ENCODE data around the gene FLNC.

The FLNC gene

GRCh38 chr7:128861957-128862570 lies 31.9 kb downstream of the FLNC start:
- no peak for DNase-seq (ENCODE audit: low read depth)

GRCh38 chr7:128862571-128863432 lies 32.6 kb downstream of the FLNC start, which contains the start of gene ATP6V1F:
ATP6V1F (plus strand) TSS chr7:128862856; CDS start chr7:128862905, 49 bp downstream.
- peak; percentile 98 for DNase-seq (ENCODE audit: low read depth)

GRCh38 chr7:128863433-128863989 lies 33.3 kb downstream of the FLNC start:
- peak; percentile 16 for DNase-seq (ENCODE audit: low read depth)

- no peak for DNase-seq (ENCODE audit: low read depth)
These were observed 35.1 kb downstream of the FLNC start for GRCh38 chr7:128865303-128865702.

- DNase-seq (ENCODE audit: low read depth), result no peak
These were observed 36.0 kb downstream of the FLNC start for GRCh38 chr7:128865996-128866877.

- no peak for DNase-seq (ENCODE audit: low read depth)
These were observed 37.0 kb downstream of the FLNC start for GRCh38 chr7:128867241-128867640.

- no peak for DNase-seq (ENCODE audit: low read depth)
These were observed 37.8 kb downstream of the FLNC start for GRCh38 chr7:128867842-128868623.

- DNase-seq (ENCODE audit: low read depth), result no peak
These were observed 38.5 kb downstream of the FLNC start for GRCh38 chr7:128868624-128869137.

- peak; percentile 28 for DNase-seq (ENCODE audit: low read depth)
These were observed 39.1 kb downstream of the FLNC start for GRCh38 chr7:128869138-128869943.

GRCh38 chr7:128869944-128870285 lies 39.7 kb downstream of the FLNC start:
- DNase-seq (ENCODE audit: low read depth), result no peak

GRCh38 chr7:128871050-128871449 lies 40.8 kb downstream of the FLNC start:
- DNase-seq (ENCODE audit: low read depth), result no peak

GRCh38 chr7:128872394-128872824 lies 42.2 kb downstream of the FLNC start:
- no peak for DNase-seq (ENCODE audit: low read depth)

- DNase-seq (ENCODE audit: low read depth), result no peak
These were observed 43.0 kb downstream of the FLNC start for GRCh38 chr7:128873234-128873633.

- DNase-seq (ENCODE audit: low read depth), result no peak
These were observed 44.2 kb downstream of the FLNC start for GRCh38 chr7:128874140-128875031.

GRCh38 chr7:128875523-128875948 lies 45.3 kb downstream of the FLNC start:
- no peak for DNase-seq (ENCODE audit: low read depth)

- no peak for DNase-seq (ENCODE audit: low read depth)
These were observed 45.9 kb downstream of the FLNC start for GRCh38 chr7:128876127-128876526.

GRCh38 chr7:128876586-128876977 lies 46.4 kb downstream of the FLNC start:
- DNase-seq (ENCODE audit: low read depth), result no peak

GRCh38 chr7:128876978-128877755 lies 47.0 kb downstream of the FLNC start:
- no peak for DNase-seq (ENCODE audit: low read depth)
